H9 (cell line): ENCODE data around the gene MAP2. TPM values are rescaled to one million over a fixed set of nuclear protein-coding genes. Genes with fewer than 3 reads are reported as not detected.

Experiments
- DNase-seq: peaks from one replicate; pipeline ENCODE4 v3.0.0-alpha.2; 2017
- H2AFZ ChIP-seq: one replicate; pipeline ENCODE4 v1.6.1; 2013; ENCODE audit warnings: mild to moderate bottlenecking, low read length, control low read depth, moderate library complexity
- H2AK5ac ChIP-seq: 2 replicates; pipeline ENCODE4 v1.6.1; 2013; ENCODE audit warnings: low read length, control low read depth, mixed read lengths; ENCODE audit not compliant: insufficient read length
- H2BK120ac ChIP-seq: one replicate; pipeline ENCODE4 v1.6.1; 2013; ENCODE audit warnings: low read depth, mild to moderate bottlenecking, low read length, control low read depth, inconsistent platforms; ENCODE audit not compliant: poor library complexity, severe bottlenecking
- H2BK12ac ChIP-seq: 2 replicates; pipeline ENCODE4 v1.6.1; 2013; ENCODE audit warnings: low read length, control low read depth, mixed read lengths, low read depth; ENCODE audit not compliant: insufficient read length
- H2BK15ac ChIP-seq: 2 replicates; pipeline ENCODE4 v1.6.1; 2013; ENCODE audit warnings: low read depth, low read length, control low read depth
- H2BK20ac ChIP-seq: one replicate; pipeline ENCODE4 v1.6.1; 2013; ENCODE audit warnings: low read depth, mild to moderate bottlenecking, low read length, control low read depth, inconsistent platforms; ENCODE audit not compliant: poor library complexity, severe bottlenecking
- H2BK5ac ChIP-seq: 2 replicates; pipeline ENCODE4 v1.6.1; 2013; ENCODE audit warnings: low read length, control low read depth, mixed read lengths; ENCODE audit not compliant: insufficient read length
- H3K14ac ChIP-seq: 2 replicates; pipeline ENCODE4 v1.6.1; 2013; ENCODE audit warnings: low read length, control low read depth; ENCODE audit not compliant: insufficient read depth
- H3K18ac ChIP-seq: 2 replicates; pipeline ENCODE4 v1.6.1; 2013; ENCODE audit warnings: low read depth, mild to moderate bottlenecking, mixed read lengths, low read length, control low read depth; ENCODE audit not compliant: insufficient read length
- H3K23ac ChIP-seq: 2 replicates; pipeline ENCODE4 v1.6.1; 2013; ENCODE audit warnings: low read length, control low read depth, mixed read lengths, low read depth; ENCODE audit not compliant: insufficient read length
- H3K23me2 ChIP-seq: 2 replicates; pipeline ENCODE4 v1.6.1; 2013; ENCODE audit warnings: low read depth, mild to moderate bottlenecking, mixed read lengths, low read length, control low read depth; ENCODE audit not compliant: insufficient read length, poor library complexity, severe bottlenecking
- H3K27ac ChIP-seq: 2 replicates; pipeline ENCODE4 v1.5.1; 2013; ENCODE audit warnings: low read length, control low read depth, mixed read lengths, low read depth; ENCODE audit not compliant: insufficient read length
- H3K27me3 ChIP-seq: 2 replicates; pipeline ENCODE4 v1.6.1; 2013; ENCODE audit warnings: low read length, control low read depth, inconsistent platforms; ENCODE audit not compliant: insufficient read depth
- H3K4ac ChIP-seq: 2 replicates; pipeline ENCODE4 v1.6.1; 2013; ENCODE audit warnings: low read depth, mild to moderate bottlenecking, control low read depth, inconsistent platforms, low read length, moderate library complexity
- H3K4me1 ChIP-seq: 2 replicates; pipeline ENCODE4 v1.6.1; 2013; ENCODE audit warnings: low read length, control low read depth, inconsistent platforms; ENCODE audit not compliant: insufficient read depth
- H3K4me2 ChIP-seq: 2 replicates; pipeline ENCODE4 v1.6.1; 2013; ENCODE audit warnings: low read length, control low read depth, mixed read lengths; ENCODE audit not compliant: insufficient read length, insufficient read depth
- H3K56ac ChIP-seq: 2 replicates; pipeline ENCODE4 v1.6.1; 2013; ENCODE audit warnings: low read depth, mild to moderate bottlenecking, mixed read lengths, low read length, control low read depth; ENCODE audit not compliant: insufficient read length
- H3K79me1 ChIP-seq: 2 replicates; pipeline ENCODE4 v1.6.1; 2013; ENCODE audit warnings: low read depth, mild to moderate bottlenecking, moderate library complexity, low read length, control low read depth, inconsistent platforms; ENCODE audit not compliant: insufficient read depth, poor library complexity, severe bottlenecking
- H3K79me2 ChIP-seq: 2 replicates; pipeline ENCODE4 v1.6.1; 2013; ENCODE audit warnings: low read length, control low read depth, inconsistent platforms; ENCODE audit not compliant: insufficient read depth
- H3K9ac ChIP-seq: 2 replicates; pipeline ENCODE4 v1.6.1; 2013; ENCODE audit warnings: low read length, control low read depth, mixed read lengths; ENCODE audit not compliant: insufficient read length; ENCODE audit errors: extremely low read depth
- H3K9me3 ChIP-seq: one replicate; pipeline ENCODE4 v1.6.1; 2013; ENCODE audit warnings: low read depth, low read length, inconsistent platforms; ENCODE audit not compliant: control insufficient read depth
- H3T11ph ChIP-seq: one replicate; pipeline ENCODE4 v1.6.1; 2013; ENCODE audit warnings: mild to moderate bottlenecking, low read length, control low read depth, inconsistent platforms
- H4K20me1 ChIP-seq: one replicate; pipeline ENCODE4 v1.6.1; 2013; ENCODE audit not compliant: control insufficient read depth, insufficient read length, insufficient read depth
- H4K5ac ChIP-seq: 2 replicates; pipeline ENCODE4 v1.6.1; 2013; ENCODE audit warnings: low read depth, mild to moderate bottlenecking, mixed read lengths, low read length, control low read depth; ENCODE audit not compliant: insufficient read length
- H4K8ac ChIP-seq: replicated peaks from 2 replicates; pipeline ENCODE4 v1.6.1; 2013; ENCODE audit warnings: low read length, control low read depth, mixed read lengths, low read depth; ENCODE audit not compliant: insufficient read length
- H4K91ac ChIP-seq: 2 replicates; pipeline ENCODE4 v1.6.1; 2013; ENCODE audit warnings: low read depth, mild to moderate bottlenecking, moderate library complexity, mixed read lengths, low read length, control low read depth; ENCODE audit not compliant: insufficient read length
- H3K27ac Mint-ChIP-seq, 3 experiments: 2 replicates in 2 of 3; 3 replicates in 1 of 3; pipeline ENCODE4 v1.8.0; 2020 to 2021; ENCODE audit warnings: mixed read lengths in 3 of 3, mild to moderate bottlenecking in 1 of 3, moderate library complexity in 1 of 3
- H3K27me3 Mint-ChIP-seq: 2 replicates; pipeline ENCODE4 v1.8.0; 2021; ENCODE audit warnings: low read depth, mild to moderate bottlenecking, moderate library complexity, mixed read lengths
- H3K36me3 Mint-ChIP-seq, 3 experiments: 2 replicates in 2 of 3; 3 replicates in 1 of 3; pipeline ENCODE4 v1.8.0; 2020 to 2021; ENCODE audit warnings: low read depth in 3 of 3, mixed read lengths in 3 of 3; ENCODE audit not compliant: insufficient read depth in 1 of 3
- H3K4me1 Mint-ChIP-seq, 2 experiments: 2 replicates each; pipeline ENCODE4 v1.8.0; 2020; ENCODE audit warnings: mixed read lengths in 2 of 2
- H3K4me3 Mint-ChIP-seq, 2 experiments: 2 replicates in 1 of 2; 3 replicates in 1 of 2; pipeline ENCODE4 v1.8.0; 2020 to 2021; ENCODE audit warnings: mild to moderate bottlenecking in 2 of 2, mixed read lengths in 2 of 2, moderate library complexity in 1 of 2
- H3K9me3 Mint-ChIP-seq, 2 experiments: 2 replicates in 1 of 2; 3 replicates in 1 of 2; pipeline ENCODE4 v1.8.0; 2020; ENCODE audit warnings: mild to moderate bottlenecking in 2 of 2, mixed read lengths in 2 of 2, moderate library complexity in 1 of 2
- WGBS: extraction: QIAGEN DNeasy Blood & Tissue Kit; methylation state at CpG from one replicate; pipeline ENCODE4 v1.1.7; 2013; ENCODE audit warnings: missing lambda C conversion rate, low lambda C conversion rate, mixed read lengths; ENCODE audit not compliant: insufficient read length; ENCODE audit errors: extremely low coverage; 5-methylcytosine and 5-hydroxymethylcytosine counted together
- total RNA-seq: library from RNA; stranded (reverse); gene quantifications from 2 replicates; pipeline ENCODE4 v1.2.1, GENCODE V29; 2021
- TF ChIP-seq, protein P1 (sequence below): fragments of 200-600 bp; sonication (generic); conservative IDR thresholded peaks from 3 replicates; pipeline ENCODE4 v1.8.0; 2021; ENCODE audit warnings: antibody characterized with exemption, mild to moderate bottlenecking

Gene MAP2
- total RNA-seq, 1 experiment from 2014 or later = 0.87 TPM

DNA sequence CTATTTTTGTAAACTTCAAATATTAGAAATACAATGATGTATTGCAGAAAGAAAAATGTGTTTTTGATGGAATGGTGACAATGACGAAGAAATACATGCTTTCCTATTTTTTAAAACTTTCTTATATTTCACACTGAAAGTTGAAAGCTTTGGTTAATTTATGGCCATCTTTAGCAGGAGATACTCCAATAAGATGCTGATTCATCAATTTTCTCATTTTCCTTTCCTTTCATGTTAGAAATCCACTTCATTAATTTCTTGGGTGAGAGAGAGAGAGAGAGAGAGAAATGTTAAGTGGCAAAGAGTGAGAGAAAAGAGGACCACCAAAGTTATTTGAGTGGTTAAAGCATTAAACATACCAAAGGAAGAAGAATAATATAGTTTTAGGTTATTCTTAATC is 28.6 kb upstream of the MAP2 start:
- Histone ChIP-seq H4K8ac (no peak overlapping the region), H4K20me1 (no peaks in the 10 kb centered on the region), H3K79me2 (no peaks in the 10 kb centered on the region), H3K9ac (no peak overlapping the region), H3K27me3 (no peaks in the 10 kb centered on the region), H3K27ac (no peak overlapping the region), H3K79me1 (no peaks in the 10 kb centered on the region), H3K4me2 (no peak overlapping the region), H4K91ac (no peak overlapping the region), H3K56ac (no peak overlapping the region), H3K23ac (no peak overlapping the region), H2BK15ac (no peak overlapping the region), H2BK20ac (no peak overlapping the region), H3K18ac (no peak overlapping the region), H3K23me2 (no peaks in the 10 kb centered on the region), H3K4me1 (no peaks in the 10 kb centered on the region), H4K5ac (no peak overlapping the region), H3K14ac (no peak overlapping the region), H3K9me3 (no peaks in the 10 kb centered on the region), H2BK12ac (no peak overlapping the region), H2BK5ac (no peak overlapping the region), H2AK5ac (no peak overlapping the region), H2BK120ac (no peak overlapping the region), H2AFZ (no peak overlapping the region), H3K4ac (no peak overlapping the region), H3T11ph (no peak overlapping the region)
- Mint-ChIP-seq H3K27me3 (peaks cover 6% of the 10 kb centered on the region), H3K4me1 (no peaks in the 10 kb centered on the region), H3K36me3 (no peaks in the 10 kb centered on the region), H3K9me3 (no peaks in the 10 kb centered on the region), H3K27ac (no peak overlapping the region), H3K4me3 (no peak overlapping the region)
- TF ChIP-seq, protein P1, sequence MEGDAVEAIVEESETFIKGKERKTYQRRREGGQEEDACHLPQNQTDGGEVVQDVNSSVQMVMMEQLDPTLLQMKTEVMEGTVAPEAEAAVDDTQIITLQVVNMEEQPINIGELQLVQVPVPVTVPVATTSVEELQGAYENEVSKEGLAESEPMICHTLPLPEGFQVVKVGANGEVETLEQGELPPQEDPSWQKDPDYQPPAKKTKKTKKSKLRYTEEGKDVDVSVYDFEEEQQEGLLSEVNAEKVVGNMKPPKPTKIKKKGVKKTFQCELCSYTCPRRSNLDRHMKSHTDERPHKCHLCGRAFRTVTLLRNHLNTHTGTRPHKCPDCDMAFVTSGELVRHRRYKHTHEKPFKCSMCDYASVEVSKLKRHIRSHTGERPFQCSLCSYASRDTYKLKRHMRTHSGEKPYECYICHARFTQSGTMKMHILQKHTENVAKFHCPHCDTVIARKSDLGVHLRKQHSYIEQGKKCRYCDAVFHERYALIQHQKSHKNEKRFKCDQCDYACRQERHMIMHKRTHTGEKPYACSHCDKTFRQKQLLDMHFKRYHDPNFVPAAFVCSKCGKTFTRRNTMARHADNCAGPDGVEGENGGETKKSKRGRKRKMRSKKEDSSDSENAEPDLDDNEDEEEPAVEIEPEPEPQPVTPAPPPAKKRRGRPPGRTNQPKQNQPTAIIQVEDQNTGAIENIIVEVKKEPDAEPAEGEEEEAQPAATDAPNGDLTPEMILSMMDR = no peak
- DNase-seq = no peak
- no CpG with 5 or more reads among the region's 1 CpG for WGBS
